GM10847 (cell line): ENCODE measurements around the gene CHST13.

Experiments
- POLR2A ChIP-seq: IDR thresholded peaks from 2 replicates; pipeline ENCODE4 v1.6.1; 2011; ENCODE audit not compliant: insufficient read length; ENCODE audit errors: extremely low read depth

CHST13 gene

GRCh38 chr3:126557761-126558160, 33.8 kb downstream of the CHST13 start:
- TF ChIP-seq POLR2A = no peak

DNA sequence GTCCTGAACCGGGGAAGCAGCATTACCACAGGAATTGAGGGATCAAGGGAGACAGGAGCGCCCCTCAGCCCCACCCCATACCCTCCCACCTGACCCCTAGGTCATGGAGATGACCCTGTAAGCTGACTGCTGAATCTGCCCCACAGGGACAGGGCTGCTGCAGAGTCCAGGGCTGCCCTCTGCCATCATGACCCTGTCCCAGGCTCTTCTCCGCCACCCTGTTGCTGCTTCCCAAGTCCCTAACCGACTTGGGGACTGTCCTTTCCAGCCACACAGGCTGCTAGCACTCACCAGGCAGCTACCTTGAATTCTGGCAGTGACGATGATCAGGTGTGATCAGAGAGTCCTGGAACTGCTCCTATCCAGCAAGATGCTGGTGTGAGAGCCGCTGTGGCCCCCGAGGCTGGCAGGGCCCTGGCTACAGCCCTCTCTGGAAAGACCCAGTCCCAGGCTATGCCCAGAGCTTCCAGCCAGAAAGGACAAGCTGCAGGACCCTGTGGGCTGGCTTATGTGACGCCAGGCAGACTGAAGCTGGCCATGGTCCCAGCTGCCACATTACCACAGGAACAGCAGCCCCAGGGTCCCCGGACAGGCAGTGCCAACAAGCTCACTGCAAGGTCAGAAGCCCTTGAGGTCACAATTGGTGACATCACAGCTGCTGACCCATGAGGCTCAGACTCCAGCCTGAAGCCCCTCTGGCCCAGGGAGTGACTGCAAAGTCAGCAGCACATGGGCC, 34.5 kb downstream of the CHST13 start, which contains the start of gene C3orf22:
C3orf22 (minus strand) TSS at position 597 of the 736 bp plus-strand sequence. CDS start 5,542 bp downstream, outside the sequence.
- no peak for TF ChIP-seq POLR2A

DNA sequence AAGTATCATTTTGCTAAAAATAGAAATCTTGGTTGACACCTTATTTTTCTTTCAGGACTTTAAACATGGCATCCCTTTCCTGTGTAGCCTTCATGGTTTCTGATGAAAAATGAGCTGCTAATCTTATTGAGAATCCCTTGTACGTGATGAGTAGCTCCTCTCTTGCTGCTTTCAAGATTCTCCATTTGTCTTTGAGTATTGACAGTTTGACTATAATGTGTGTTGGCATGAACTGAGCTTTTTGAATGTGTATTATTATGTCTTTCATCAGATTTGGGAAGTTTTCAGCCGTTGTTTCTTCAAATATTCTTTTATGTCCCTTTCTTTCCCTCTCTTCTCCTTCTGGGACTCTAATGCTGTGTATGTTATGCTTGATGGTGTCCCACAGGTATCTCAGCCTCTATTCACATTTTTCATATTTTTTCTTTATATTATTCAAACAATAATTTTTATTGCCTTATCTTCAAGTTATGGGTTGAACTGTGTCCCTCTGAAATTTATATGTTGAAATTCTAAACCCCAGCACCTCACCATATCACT, 38.9 kb downstream of the CHST13 start:
- TF ChIP-seq POLR2A = no peak

- no peak for TF ChIP-seq POLR2A
Measured at GRCh38 chr3:126567696-126568438, 43.9 kb downstream of the CHST13 start.

DNA sequence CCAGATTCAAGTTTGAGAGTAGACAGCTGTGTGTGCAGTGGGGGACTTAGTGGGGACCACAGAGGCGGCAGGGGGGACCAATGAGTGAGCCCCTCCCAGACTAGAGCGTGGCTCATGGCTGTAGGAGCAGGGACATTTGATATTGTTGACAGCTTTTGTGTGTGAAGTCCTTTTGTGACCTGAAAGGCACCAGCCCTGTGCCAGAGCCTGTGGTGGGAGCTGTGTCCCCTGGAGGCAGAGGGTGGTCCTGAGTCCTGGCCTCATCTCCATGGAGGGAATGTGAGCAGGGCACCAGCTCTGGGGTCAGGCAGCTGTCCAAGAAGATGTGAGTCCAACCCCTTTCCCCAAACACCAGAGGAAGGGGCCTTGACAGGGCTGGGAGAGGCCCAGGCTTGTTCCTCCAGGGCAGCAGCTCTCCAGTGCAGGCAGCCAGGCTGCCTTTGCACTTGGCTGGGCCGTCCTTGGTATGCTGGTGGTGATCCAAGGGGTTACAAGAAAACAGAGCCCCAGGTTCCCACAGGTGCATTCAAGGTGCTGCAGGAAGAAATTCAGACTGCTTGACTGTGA, 44.9 kb downstream of the CHST13 start:
- no peak for TF ChIP-seq POLR2A

DNA sequence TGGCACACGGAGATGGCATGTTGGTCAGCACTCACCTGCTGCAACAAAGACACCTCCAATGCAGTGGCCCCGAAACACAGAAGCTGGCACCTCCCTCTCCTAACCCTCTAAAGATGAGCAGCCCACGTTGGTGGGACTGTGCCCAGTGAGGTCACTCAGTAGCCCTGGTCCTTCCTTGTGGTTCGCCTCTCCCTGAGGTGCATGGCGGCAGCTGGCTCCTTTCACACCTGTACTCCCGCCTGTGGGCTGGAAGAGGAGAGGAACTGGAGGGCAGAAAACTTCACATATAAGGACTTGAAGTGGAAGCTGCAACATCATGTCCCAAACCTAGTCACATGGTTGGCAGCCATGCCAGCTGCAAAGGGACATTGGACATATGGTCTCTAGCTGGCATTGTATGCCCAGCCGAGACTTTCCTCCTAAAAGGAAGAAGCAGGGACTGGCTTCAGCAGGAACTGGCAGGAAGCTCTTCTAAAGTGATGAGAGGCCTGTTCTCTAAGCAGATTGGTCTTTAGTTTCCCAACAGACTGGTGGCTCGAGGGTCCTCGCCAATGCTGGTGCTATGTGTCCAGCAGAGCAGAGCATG, 45.5 kb downstream of the CHST13 start:
- no peak for TF ChIP-seq POLR2A

- TF ChIP-seq POLR2A = no peak
Measured at GRCh38 chr3:126570103-126570541, 46.2 kb downstream of the CHST13 start.

DNA sequence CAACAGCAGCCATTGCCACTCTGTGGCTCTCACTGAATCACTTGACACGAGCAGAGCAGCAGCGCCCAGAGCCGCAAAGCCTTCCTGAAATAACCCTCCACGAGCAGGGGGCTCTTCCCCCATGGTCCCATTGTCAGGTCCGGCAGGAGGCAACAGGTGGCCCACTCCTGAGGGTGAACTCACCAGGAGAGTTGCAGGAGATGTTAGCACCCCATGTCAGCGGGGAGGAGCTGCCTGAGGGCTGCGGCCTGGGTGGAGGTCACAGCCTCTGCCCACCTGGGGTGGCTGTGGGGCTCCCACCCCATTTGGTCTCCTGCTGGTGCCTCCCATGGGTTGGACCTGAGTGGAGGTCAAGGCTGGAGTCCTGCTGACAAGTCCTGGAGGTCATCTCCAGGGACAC, 47.1 kb downstream of the CHST13 start:
- no peak for TF ChIP-seq POLR2A

GRCh38 chr3:126573492-126574117, 49.6 kb downstream of the CHST13 start:
- TF ChIP-seq POLR2A = no peak

DNA sequence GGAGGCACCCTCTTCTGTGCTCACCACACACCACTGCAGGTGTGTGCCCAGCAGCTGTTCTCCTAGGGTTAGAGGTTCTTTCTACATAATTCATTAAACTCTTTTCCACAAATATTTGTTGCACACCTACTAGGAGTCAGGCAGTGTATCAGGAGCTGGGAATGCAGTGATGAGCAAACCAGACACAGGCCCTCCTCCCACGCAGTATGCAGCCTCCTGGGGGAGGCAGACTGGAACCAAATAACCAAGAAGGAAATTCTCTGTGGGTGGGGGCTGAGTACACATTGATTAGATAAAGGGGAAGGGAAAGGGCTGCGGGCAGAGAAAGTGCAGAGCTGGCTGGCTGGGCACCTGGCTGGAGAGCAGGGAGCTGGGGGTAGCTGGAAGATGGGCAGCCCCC, 53.3 kb downstream of the CHST13 start:
- no peak for TF ChIP-seq POLR2A

DNA sequence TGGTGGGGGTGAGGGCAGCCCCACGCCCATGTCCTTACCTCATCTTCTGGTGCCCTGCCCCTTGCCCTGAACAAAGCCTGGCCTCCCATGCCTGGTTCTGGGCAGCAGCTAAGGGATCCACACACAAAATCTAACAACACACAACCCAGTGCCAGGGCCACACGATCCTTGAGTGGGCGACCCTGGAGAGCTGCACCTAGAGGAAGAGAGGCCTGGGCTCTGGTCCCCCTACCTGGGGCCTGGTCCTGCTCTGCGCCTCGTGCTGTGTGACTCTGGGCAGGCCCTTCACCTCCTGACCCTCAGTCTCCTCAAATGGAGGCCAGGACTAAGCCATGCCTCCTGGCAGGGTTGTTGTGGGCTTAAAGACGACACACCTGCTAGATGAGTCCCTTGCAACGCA, 54.7 kb downstream of the CHST13 start:
- no peak for TF ChIP-seq POLR2A

DNA sequence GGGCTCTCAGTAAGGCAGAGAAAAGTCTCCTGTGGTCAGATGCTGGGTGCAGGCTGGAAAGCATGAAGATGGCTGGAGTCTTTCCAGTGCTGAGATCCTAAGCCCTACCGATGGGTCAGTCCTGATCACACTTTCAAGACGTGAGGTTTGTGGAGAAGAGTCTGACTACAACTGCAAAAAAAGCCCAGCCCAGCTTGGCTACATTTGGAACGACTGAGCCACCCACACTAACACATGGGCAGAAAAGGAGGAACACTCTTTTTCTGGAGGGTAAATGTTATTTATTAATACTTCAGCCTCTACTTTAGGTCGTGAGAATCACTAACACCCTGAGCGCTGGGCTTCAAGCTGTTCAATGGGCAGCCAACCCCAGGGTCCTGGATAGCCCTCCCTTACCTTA, 56.8 kb downstream of the CHST13 start:
- no peak for TF ChIP-seq POLR2A

DNA sequence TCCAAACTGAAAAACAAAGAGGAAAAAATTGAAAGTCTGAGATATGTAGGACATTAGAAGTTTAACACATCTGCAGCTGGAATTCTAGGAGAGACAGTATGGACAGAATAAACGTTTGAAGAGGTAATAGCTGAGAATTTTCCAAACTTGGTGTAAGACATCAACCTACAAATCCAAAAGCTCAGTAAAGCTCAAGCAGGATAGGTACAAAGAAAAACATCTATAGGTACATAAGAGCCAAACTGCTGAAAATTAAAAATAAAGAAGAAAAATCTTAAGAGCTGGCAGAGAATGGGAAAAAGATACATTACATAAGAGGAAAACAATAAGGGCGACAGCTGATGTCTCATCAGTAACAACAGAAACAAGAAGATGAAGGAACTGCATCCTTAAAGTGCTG, 57.6 kb downstream of the CHST13 start:
- TF ChIP-seq POLR2A = no peak

- no peak for TF ChIP-seq POLR2A
Measured at GRCh38 chr3:126582311-126582710, 58.4 kb downstream of the CHST13 start.
